SKM-1 treated with dmso at 0.1 percent for 144 hours (cell line): ENCODE measurements around the gene CNOT6L.
A peak's percentile ranks its signal among the peaks of the same experiment; 100 is the strongest.
"Not testable (repeated sequence)": the region's sequence is repeated elsewhere in the genome, so short reads cannot be mapped to it uniquely, and the experiment has no call there.

Source experiments
- DNase-seq: peaks from one replicate; lab custom pipeline; 2025; ENCODE audit not compliant: unreplicated experiment; lab: John Stamatoyannopoulos, UW

CNOT6L gene

GRCh38 chr4:77783895-77784294 is 35.3 kb downstream of the CNOT6L start:
- no peak for DNase-seq

GRCh38 chr4:77782102-77782835 is 36.9 kb downstream of the CNOT6L start:
- no peak for DNase-seq

- DNase-seq: not testable (repeated sequence)
Measured at GRCh38 chr4:77780762-77781161, 38.4 kb downstream of the CNOT6L start.

- no peak for DNase-seq
Measured at GRCh38 chr4:77777135-77777807, 41.9 kb downstream of the CNOT6L start.

- no peak for DNase-seq
Measured at GRCh38 chr4:77776182-77777134, 42.7 kb downstream of the CNOT6L start.

- DNase-seq: no peak
Measured at GRCh38 chr4:77773101-77773500, 46.1 kb downstream of the CNOT6L start.

GRCh38 chr4:77771566-77771965 is 47.6 kb downstream of the CNOT6L start:
- DNase-seq: no peak

GRCh38 chr4:77765720-77766119 is 53.4 kb downstream of the CNOT6L start:
- DNase-seq: no peak

- DNase-seq: no peak
Measured at GRCh38 chr4:77762531-77762930, 56.6 kb downstream of the CNOT6L start.

GRCh38 chr4:77761595-77761994 is 57.6 kb downstream of the CNOT6L start:
- DNase-seq: no peak

GRCh38 chr4:77758804-77759203 is 60.4 kb downstream of the CNOT6L start:
- DNase-seq: no peak

GRCh38 chr4:77751764-77752163 is 67.4 kb downstream of the CNOT6L start:
- no peak for DNase-seq

GRCh38 chr4:77745792-77746191 is 73.4 kb downstream of the CNOT6L start:
- no peak for DNase-seq

GRCh38 chr4:77742054-77742453 is 77.1 kb downstream of the CNOT6L start:
- DNase-seq: no peak

GRCh38 chr4:77740480-77740879 is 78.7 kb downstream of the CNOT6L start:
- no peak for DNase-seq

GRCh38 chr4:77734928-77735327 is 84.2 kb downstream of the CNOT6L start:
- DNase-seq: peak; percentile 54

GRCh38 chr4:77731656-77732055 is 87.5 kb downstream of the CNOT6L start:
- DNase-seq: no peak

- DNase-seq: no peak
Measured at GRCh38 chr4:77728420-77728819, 90.7 kb downstream of the CNOT6L start.

GRCh38 chr4:77721073-77721472 is 98.1 kb downstream of the CNOT6L start:
- DNase-seq: no peak

- not testable (repeated sequence) for DNase-seq
Measured at GRCh38 chr4:77718500-77718899, 100.7 kb downstream of the CNOT6L start.
